MCF 10A (cell line): ENCODE measurements around the gene METTL21A. TPM values are rescaled to one million over a fixed set of nuclear protein-coding genes. Genes with fewer than 3 reads are reported as not detected.

Source experiments
- BruUV-seq: library from RNA; stranded (reverse); fragments of 400-500 nt; replicated peaks from 2 replicates; lab custom pipeline; 2021; lab: Mats Ljungman, UMichigan
- CTCF ChIA-PET: fragments of 300-600 bp; sonication (Branson Sonifier 250); formaldehyde crosslinking; extraction: SDS; loops from one replicate; lab custom pipeline; 2021; ENCODE audit warnings: antibody characterized with exemption, inconsistent platforms; lab: Yijun Ruan, JAX
- POLR2A ChIA-PET: fragments of 300-600, 350-650 bp; sonication (Branson Sonifier 250); formaldehyde crosslinking; extraction: SDS; loops from one replicate; lab custom pipeline; 2020; ENCODE audit warnings: antibody characterized with exemption, inconsistent platforms; lab: Yijun Ruan, JAX
- DNase-seq: peaks from one replicate; pipeline ENCODE4 v3.0.0-alpha.2; 2018; ENCODE audit not compliant: unreplicated experiment
- H3K27ac Mint-ChIP-seq: one replicate; pipeline ENCODE4 v1.8.0; 2022; ENCODE audit warnings: mild to moderate bottlenecking, low read depth, mixed read lengths; ENCODE audit not compliant: unreplicated experiment
- H3K27me3 Mint-ChIP-seq: one replicate; pipeline ENCODE4 v1.8.0; 2022; ENCODE audit warnings: mixed read lengths; ENCODE audit not compliant: insufficient read depth, unreplicated experiment
- H3K36me3 Mint-ChIP-seq: one replicate; pipeline ENCODE4 v1.8.0; 2022; ENCODE audit warnings: mild to moderate bottlenecking, moderate library complexity, mixed read lengths; ENCODE audit not compliant: insufficient read depth, unreplicated experiment
- H3K4me1 Mint-ChIP-seq: one replicate; pipeline ENCODE4 v1.8.0; 2022; ENCODE audit warnings: mixed read lengths; ENCODE audit not compliant: insufficient read depth, unreplicated experiment
- H3K4me3 Mint-ChIP-seq: one replicate; pipeline ENCODE4 v1.8.0; 2022; ENCODE audit warnings: mild to moderate bottlenecking, moderate library complexity, mixed read lengths; ENCODE audit not compliant: unreplicated experiment
- H3K9me3 Mint-ChIP-seq: one replicate; pipeline ENCODE4 v1.8.0; 2022; ENCODE audit warnings: mixed read lengths; ENCODE audit not compliant: unreplicated experiment
- intact Hi-C: fragments of 100-400 bp; cut with micrococcal nuclease; formaldehyde crosslinking; loops from 2 replicates; pipeline ENCODE4 v1.14.1; 2022
- total RNA-seq: library from RNA; stranded (reverse); gene quantifications from 2 replicates; pipeline ENCODE4 v1.2.3, GENCODE V29; 2022
- TF ChIP-seq, protein P1 (sequence below): fragments of 200-600 bp; IDR thresholded peaks from one replicate; pipeline ENCODE4 v1.8.0; 2022; ENCODE audit warnings: antibody characterized with exemption, mild to moderate bottlenecking; ENCODE audit not compliant: unreplicated experiment

Gene METTL21A
- total RNA-seq, 1 experiment from 2014 or later = 8.4 TPM

- Mint-ChIP-seq H3K27me3 (no peaks in the 10 kb centered on the region), H3K4me3 (no peak overlapping the region), H3K4me1 (peaks cover 25% of the 10 kb centered on the region), H3K9me3 (no peaks in the 10 kb centered on the region), H3K36me3 (peaks cover 15% of the 10 kb centered on the region), H3K27ac (no peak overlapping the region)
- no peak for DNase-seq
- intact Hi-C loops = loop anchor here (10.0 kb wide), 1 partner anchor 457 kb away; the partner anchor contains the start of gene KLF7
- no TSS peak for BruUV-seq
- CTCF ChIA-PET = interaction anchor here (0.6 to 1.6 kb wide), 4 partner anchors 66 to 112 kb away, joined by 3 to 6 read pairs (median 3); no protein-coding TSS in a partner anchor
- POLR2A ChIA-PET = interaction anchor here (0.6 to 2.8 kb wide), 5 partner anchors 88 to 643 kb away, joined by 3 to 7 read pairs (median 3); partner anchors contain the start of genes CCNYL1 and CREB1
- TF ChIP-seq, protein P1, sequence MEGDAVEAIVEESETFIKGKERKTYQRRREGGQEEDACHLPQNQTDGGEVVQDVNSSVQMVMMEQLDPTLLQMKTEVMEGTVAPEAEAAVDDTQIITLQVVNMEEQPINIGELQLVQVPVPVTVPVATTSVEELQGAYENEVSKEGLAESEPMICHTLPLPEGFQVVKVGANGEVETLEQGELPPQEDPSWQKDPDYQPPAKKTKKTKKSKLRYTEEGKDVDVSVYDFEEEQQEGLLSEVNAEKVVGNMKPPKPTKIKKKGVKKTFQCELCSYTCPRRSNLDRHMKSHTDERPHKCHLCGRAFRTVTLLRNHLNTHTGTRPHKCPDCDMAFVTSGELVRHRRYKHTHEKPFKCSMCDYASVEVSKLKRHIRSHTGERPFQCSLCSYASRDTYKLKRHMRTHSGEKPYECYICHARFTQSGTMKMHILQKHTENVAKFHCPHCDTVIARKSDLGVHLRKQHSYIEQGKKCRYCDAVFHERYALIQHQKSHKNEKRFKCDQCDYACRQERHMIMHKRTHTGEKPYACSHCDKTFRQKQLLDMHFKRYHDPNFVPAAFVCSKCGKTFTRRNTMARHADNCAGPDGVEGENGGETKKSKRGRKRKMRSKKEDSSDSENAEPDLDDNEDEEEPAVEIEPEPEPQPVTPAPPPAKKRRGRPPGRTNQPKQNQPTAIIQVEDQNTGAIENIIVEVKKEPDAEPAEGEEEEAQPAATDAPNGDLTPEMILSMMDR = no peak
Observed at GRCh38 chr2:207621501-207622039, 3.6 kb downstream of the METTL21A start.

DNA sequence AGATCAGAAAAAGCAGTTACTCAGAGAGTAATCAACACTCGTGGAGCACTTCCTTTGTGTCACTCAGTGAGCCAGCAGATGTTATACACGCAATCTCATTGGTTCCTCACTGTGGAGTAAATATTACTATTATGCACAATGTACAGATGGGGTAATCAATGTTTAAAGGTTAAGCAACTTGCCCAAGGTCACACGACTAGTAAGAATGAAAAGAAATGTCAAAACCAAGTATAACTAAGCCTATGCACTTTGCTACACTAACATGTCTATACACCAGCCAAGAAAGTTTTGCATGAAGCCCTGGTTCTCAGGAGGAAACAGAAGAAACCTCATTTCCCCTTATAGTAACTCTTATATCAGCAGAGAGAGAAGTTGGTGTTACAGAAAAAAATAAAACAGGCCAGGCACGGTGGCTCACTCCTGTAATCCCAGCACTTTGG is 5.4 kb downstream of the METTL21A start:
- no peak for DNase-seq
- intact Hi-C loops = loop anchor here (10.0 kb wide), 1 partner anchor 455 kb away; the partner anchor contains the start of gene KLF7
- CTCF ChIA-PET = interaction anchor here (1.3 to 1.6 kb wide), 2 partner anchors 14 to 114 kb away, joined by 3 to 5 read pairs; no protein-coding TSS in a partner anchor
- H3K27ac Mint-ChIP-seq = no peak overlapping the region
- H3K4me3 Mint-ChIP-seq = no peak overlapping the region
- TF ChIP-seq, protein P1 = no peak
- no TSS peak for BruUV-seq
- H3K4me1 Mint-ChIP-seq = peaks cover 25% of the 10 kb centered on the region
- POLR2A ChIA-PET = interaction anchor here (0.8 to 2.8 kb wide), 2 partner anchors 23 to 90 kb away, joined by 3 to 7 read pairs; partner anchors contain the start of gene CREB1
- peaks cover 21% of the 10 kb centered on the region for H3K36me3 Mint-ChIP-seq
- no peaks in the 10 kb centered on the region for H3K27me3 Mint-ChIP-seq
- H3K9me3 Mint-ChIP-seq = no peaks in the 10 kb centered on the region

GRCh38 chr2:207617011-207617671 is 8.1 kb downstream of the METTL21A start:
- DNase-seq = peak; percentile 58
- Mint-ChIP-seq H3K27me3 (no peaks in the 10 kb centered on the region), H3K36me3 (peaks cover 22% of the 10 kb centered on the region), H3K27ac (peak overlapping the region; percentile 86), H3K4me1 (peaks cover 20% of the 10 kb centered on the region), H3K4me3 (peak overlapping the region; percentile 43), H3K9me3 (no peaks in the 10 kb centered on the region)
- no TSS peak for BruUV-seq
- TF ChIP-seq, protein P1 = no peak
- intact Hi-C loops = loop anchor here (2.0 kb wide), 2 partner anchors 88 to 94 kb away; partner anchors contain the start of genes CCNYL1 and CREB1
- POLR2A ChIA-PET = interaction anchor here (0.7 to 4.6 kb wide), 14 partner anchors 8 to 637 kb away, joined by 3 to 16 read pairs (median 4); partner anchors contain the start of genes CCNYL1, CREB1 and METTL21A
- CTCF ChIA-PET = interaction anchor here (0.6 to 1.4 kb wide), 9 partner anchors 8 to 333 kb away, joined by 3 to 7 read pairs (median 3); partner anchors contain the start of gene METTL21A
